ENCODE results near the gene PDZK1IP1.

GRCh38 chr1:47215713-47216112 lies 25.9 kb upstream of the PDZK1IP1 start:
- TF ChIP-seq CTCF (IDR thresholded peaks at IDR 0.05) = no peak
- no peak for TF ChIP-seq POLR2A (IDR thresholded peaks at IDR 0.05)
